GM18505 (cell line): Measurements from ENCODE around the gene ANKDD1B.
"Not testable (repeated sequence)": the region's sequence is repeated elsewhere in the genome, so short reads cannot be mapped to it uniquely, and the experiment has no call there.

Source experiments
- ATAC-seq: cut with Tn5 transposase; IDR thresholded peaks from one replicate; pipeline ENCODE4 v1.9.1; 2021; ENCODE audit not compliant: unreplicated experiment
- POLR2A ChIP-seq: IDR thresholded peaks from 4 replicates; pipeline ENCODE4 v1.6.1; 2011; ENCODE audit warnings: borderline replicate concordance; ENCODE audit not compliant: insufficient read depth, insufficient read length; ENCODE audit errors: extremely low read depth

The ANKDD1B gene

GRCh38 chr5:75677607-75678006 lies 66.4 kb downstream of the ANKDD1B start:
- ATAC-seq = no peak
- no peak for TF ChIP-seq POLR2A

GRCh38 chr5:75678155-75678554 lies 66.9 kb downstream of the ANKDD1B start:
- ATAC-seq = no peak
- no peak for TF ChIP-seq POLR2A

- no peak for TF ChIP-seq POLR2A
- no peak for ATAC-seq
These were observed 70.0 kb downstream of the ANKDD1B start for GRCh38 chr5:75681125-75681830.

GRCh38 chr5:75685141-75685540 lies 73.9 kb downstream of the ANKDD1B start:
- no peak for ATAC-seq
- no peak for TF ChIP-seq POLR2A

DNA sequence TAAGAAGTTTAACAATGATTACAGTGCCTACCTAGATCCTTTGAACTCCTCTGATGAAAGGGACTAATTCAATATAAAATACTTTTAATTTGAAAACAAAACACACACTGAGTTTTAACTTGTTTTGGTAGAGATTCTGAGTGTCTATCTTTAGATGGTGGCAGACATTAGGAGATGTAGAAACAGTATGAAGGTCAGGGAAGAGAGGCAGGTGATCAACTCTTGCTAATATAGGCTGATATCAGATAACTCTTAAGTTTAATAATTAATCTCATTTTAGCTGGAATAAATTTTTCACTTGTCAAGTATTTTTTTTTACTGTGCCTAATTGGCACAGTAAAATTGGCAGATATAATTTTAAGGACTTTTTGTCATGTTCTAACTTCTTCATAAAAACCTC lies 75.2 kb downstream of the ANKDD1B start:
- no peak for ATAC-seq
- TF ChIP-seq POLR2A = no peak

DNA sequence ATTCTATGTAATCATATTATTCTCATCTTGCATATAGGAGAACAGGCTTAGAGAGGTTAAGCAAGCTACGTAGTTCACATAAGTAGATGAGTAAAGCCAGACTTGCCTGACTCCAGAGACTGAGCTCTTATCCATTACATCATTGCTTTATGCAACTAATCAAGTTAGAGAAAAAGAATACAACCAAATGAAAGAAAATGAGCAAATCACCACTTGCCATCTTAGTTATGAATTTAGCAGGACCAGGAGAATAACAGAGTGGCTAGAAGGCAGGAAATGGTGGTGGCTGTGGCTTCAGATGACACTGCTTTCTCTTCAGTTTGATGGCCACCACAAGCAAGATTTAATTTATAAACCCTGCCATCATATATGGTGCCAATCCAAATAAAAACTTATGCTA lies 79.4 kb downstream of the ANKDD1B start:
- no peak for TF ChIP-seq POLR2A
- no peak for ATAC-seq

- no peak for ATAC-seq
- no peak for TF ChIP-seq POLR2A
These were observed 83.5 kb downstream of the ANKDD1B start for GRCh38 chr5:75694781-75695180.

DNA sequence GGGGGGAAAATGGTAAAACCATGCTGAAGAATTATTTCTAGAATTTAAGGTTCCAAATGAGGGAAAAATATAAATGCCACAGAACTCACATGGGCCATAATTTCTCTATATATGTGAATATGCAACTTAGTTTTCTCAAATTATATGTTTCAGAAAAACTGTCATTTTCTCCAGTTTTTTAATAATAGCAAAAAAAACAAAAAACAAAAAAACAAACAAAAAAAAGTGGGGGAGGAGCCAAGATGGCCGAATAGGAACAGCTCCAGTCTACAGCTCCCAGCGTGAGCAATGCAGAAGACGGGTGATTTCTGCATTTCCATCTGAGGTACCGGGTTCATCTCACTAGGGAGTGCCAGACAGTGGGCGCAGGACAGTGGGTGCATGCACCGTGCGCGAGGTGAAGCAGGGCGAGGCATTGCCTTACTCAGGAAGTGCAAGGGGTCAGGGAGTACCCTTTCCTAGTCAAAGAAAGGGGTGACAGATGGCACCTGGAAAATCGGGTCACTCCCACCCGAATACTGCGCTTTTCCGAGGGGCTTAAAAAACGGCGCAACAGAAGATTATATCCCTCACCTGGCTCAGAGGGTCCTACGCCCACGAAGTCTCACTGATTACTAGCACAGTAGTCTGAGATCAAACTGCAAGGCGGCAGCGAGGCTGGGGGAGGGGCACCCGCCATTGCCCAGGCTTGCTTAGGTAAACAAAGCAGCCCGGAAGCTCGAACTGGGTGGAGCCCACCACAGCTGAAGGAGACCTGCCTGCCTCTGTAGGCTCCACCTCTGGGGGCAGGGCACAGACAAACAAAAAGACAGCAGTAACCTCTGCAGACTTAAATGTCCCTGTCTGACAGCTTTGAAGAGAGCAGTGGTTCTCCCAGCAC lies 84.5 kb downstream of the ANKDD1B start:
- not testable (repeated sequence) for ATAC-seq

GRCh38 chr5:75701856-75702255 lies 90.6 kb downstream of the ANKDD1B start:
- no peak for TF ChIP-seq POLR2A

GRCh38 chr5:75706016-75706415 lies 94.8 kb downstream of the ANKDD1B start:
- ATAC-seq = no peak
- TF ChIP-seq POLR2A = no peak

More at GRCh38 chr5:75701856-75702255, 90.6 kb downstream of the ANKDD1B start:
- ATAC-seq = no peak

- no peak for TF ChIP-seq POLR2A
- no peak for ATAC-seq
These were observed 95.5 kb downstream of the ANKDD1B start for GRCh38 chr5:75706775-75707174.

- TF ChIP-seq POLR2A = no peak
- ATAC-seq = no peak
These were observed 96.8 kb downstream of the ANKDD1B start for GRCh38 chr5:75707911-75708509.

DNA sequence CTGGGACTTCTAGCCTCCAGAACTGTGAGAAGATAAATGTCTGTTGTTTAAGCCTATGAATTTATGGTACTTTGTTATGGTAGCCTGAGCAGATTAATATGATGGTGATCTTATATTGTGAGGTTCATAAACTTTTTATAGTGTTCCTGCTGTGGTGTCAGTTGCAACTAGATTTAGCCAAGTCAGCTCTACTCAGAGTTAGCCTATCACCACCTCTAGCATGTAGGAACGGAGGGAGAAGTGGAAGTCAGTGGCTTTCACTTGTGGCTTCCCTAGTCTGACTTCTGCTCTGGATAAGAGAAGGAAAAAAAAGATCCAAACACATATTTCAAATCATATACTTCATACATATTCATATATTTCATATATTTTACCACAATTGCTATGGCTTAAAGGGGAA lies 99.4 kb downstream of the ANKDD1B start:
- TF ChIP-seq POLR2A = no peak
- no peak for ATAC-seq

GRCh38 chr5:75711151-75711550 lies 99.9 kb downstream of the ANKDD1B start:
- ATAC-seq = no peak
- no peak for TF ChIP-seq POLR2A
